ENCODE results near the gene TRAF3.

Gene TRAF3

GRCh38 chr14:102828151-102828550 lies 50.9 kb downstream of the TRAF3 start:
- Histone ChIP-seq H3K4me1 (ENCODE audit: low read depth, poor library complexity, severe bottlenecking) (peaks cover 4% of the 10 kb centered on the region), H3K4me3 (IDR thresholded peaks at IDR 0.05; ENCODE audit: insufficient read depth, low read depth, low read length) (no peak overlapping the region), H3K9ac (no peak overlapping the region), H3K27ac (no peak overlapping the region), H3K4me2 (no peak overlapping the region), H2AFZ (ENCODE audit: low read depth) (no peak overlapping the region), H3K79me2 (ENCODE audit: insufficient read depth, low read depth) (peaks cover 82% of the 10 kb centered on the region), H3K36me3 (ENCODE audit: insufficient read depth) (no peaks in the 10 kb centered on the region), H3K27me3 (ENCODE audit: insufficient read depth, low read depth) (no peaks in the 10 kb centered on the region), H4K20me1 (ENCODE audit: insufficient read depth) (no peaks in the 10 kb centered on the region; the same call in 1 of the 2 replicates)
- TF ChIP-seq CTCF (conservative IDR thresholded peaks at IDR 0.05; ENCODE audit: low read depth, low read length): no peak

GRCh38 chr14:102829016-102829548 lies 51.8 kb downstream of the TRAF3 start:
- H3K79me2 ChIP-seq (ENCODE audit: insufficient read depth, low read depth): peaks cover 77% of the 10 kb centered on the region
- H3K9ac ChIP-seq: no peak overlapping the region
- no peaks in the 10 kb centered on the region for H3K27me3 ChIP-seq (ENCODE audit: insufficient read depth, low read depth)
- H3K36me3 ChIP-seq (ENCODE audit: insufficient read depth): no peaks in the 10 kb centered on the region
- H3K27ac ChIP-seq: no peak overlapping the region
- peaks cover 12% of the 10 kb centered on the region for H3K4me1 ChIP-seq (ENCODE audit: low read depth, poor library complexity, severe bottlenecking)
- H3K4me3 ChIP-seq (IDR thresholded peaks at IDR 0.05; ENCODE audit: insufficient read depth, low read depth, low read length): no peak overlapping the region
- H3K4me2 ChIP-seq: no peak overlapping the region
- H2AFZ ChIP-seq (ENCODE audit: low read depth): no peak overlapping the region
- no peak for TF ChIP-seq CTCF (conservative IDR thresholded peaks at IDR 0.05; ENCODE audit: low read depth, low read length)
- no peaks in the 10 kb centered on the region; the same call in 1 of the 2 replicates for H4K20me1 ChIP-seq (ENCODE audit: insufficient read depth)

- no peak overlapping the region for H3K4me2 ChIP-seq
- H3K4me1 ChIP-seq (ENCODE audit: low read depth, poor library complexity, severe bottlenecking): peaks cover 21% of the 10 kb centered on the region
- no peak overlapping the region for H3K27ac ChIP-seq
- H2AFZ ChIP-seq (ENCODE audit: low read depth): no peak overlapping the region
- TF ChIP-seq CTCF (conservative IDR thresholded peaks at IDR 0.05; ENCODE audit: low read depth, low read length): no peak
- H3K4me3 ChIP-seq (IDR thresholded peaks at IDR 0.05; ENCODE audit: insufficient read depth, low read depth, low read length): no peak overlapping the region
- H3K27me3 ChIP-seq (ENCODE audit: insufficient read depth, low read depth): no peaks in the 10 kb centered on the region
- H3K79me2 ChIP-seq (ENCODE audit: insufficient read depth, low read depth): peaks cover 62% of the 10 kb centered on the region
- no peaks in the 10 kb centered on the region; the same call in 1 of the 2 replicates for H4K20me1 ChIP-seq (ENCODE audit: insufficient read depth)
- H3K9ac ChIP-seq: no peak overlapping the region
- H3K36me3 ChIP-seq (ENCODE audit: insufficient read depth): no peaks in the 10 kb centered on the region
These were observed 53.3 kb downstream of the TRAF3 start for GRCh38 chr14:102830474-102831045.

GRCh38 chr14:102831163-102831804 lies 54.0 kb downstream of the TRAF3 start:
- Histone ChIP-seq H3K9ac (no peak overlapping the region), H4K20me1 (ENCODE audit: insufficient read depth) (no peaks in the 10 kb centered on the region; the same call in 1 of the 2 replicates), H3K27me3 (ENCODE audit: insufficient read depth, low read depth) (no peaks in the 10 kb centered on the region), H3K4me3 (IDR thresholded peaks at IDR 0.05; ENCODE audit: insufficient read depth, low read depth, low read length) (no peak overlapping the region), H3K4me2 (no peak overlapping the region), H3K27ac (no peak overlapping the region), H3K36me3 (ENCODE audit: insufficient read depth) (no peaks in the 10 kb centered on the region), H3K79me2 (ENCODE audit: insufficient read depth, low read depth) (peaks cover 55% of the 10 kb centered on the region), H3K4me1 (ENCODE audit: low read depth, poor library complexity, severe bottlenecking) (peaks cover 21% of the 10 kb centered on the region), H2AFZ (ENCODE audit: low read depth) (no peak overlapping the region)
- no peak for TF ChIP-seq CTCF (conservative IDR thresholded peaks at IDR 0.05; ENCODE audit: low read depth, low read length)
